ENCODE results near the gene OSBPL5. TPM values are rescaled to one million over a fixed set of nuclear protein-coding genes. Genes with fewer than 3 reads are reported as not detected.
"Not testable (repeated sequence)": the region's sequence is repeated elsewhere in the genome, so short reads cannot be mapped to it uniquely, and the experiment has no call there.

Gene OSBPL5
- total RNA-seq, 3 donors from 2014 or later (not counting 1 experiment from before 2014, with no cell fraction given): 375 to 522 (median 377) TPM

DNA sequence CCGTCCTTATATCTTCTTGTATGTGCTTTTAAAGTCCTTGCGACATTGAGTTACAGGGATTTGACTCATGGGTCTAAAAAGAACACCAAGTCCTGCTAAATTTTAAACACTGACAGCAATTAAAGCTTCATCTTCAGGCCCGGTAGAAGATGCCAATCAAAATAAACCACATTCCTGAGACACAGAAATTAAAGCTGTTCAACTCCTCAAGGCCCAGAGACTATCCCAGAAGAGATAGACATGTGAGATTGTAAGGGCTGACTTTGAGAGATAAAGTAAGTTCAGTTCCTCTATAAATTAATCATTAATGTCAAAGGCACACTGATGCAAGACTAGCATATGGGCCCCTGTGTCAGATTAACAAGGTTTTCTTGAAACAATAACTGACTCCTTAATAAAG lies 49.8 kb downstream of the OSBPL5 start:
- TF ChIP-seq, protein P1, sequence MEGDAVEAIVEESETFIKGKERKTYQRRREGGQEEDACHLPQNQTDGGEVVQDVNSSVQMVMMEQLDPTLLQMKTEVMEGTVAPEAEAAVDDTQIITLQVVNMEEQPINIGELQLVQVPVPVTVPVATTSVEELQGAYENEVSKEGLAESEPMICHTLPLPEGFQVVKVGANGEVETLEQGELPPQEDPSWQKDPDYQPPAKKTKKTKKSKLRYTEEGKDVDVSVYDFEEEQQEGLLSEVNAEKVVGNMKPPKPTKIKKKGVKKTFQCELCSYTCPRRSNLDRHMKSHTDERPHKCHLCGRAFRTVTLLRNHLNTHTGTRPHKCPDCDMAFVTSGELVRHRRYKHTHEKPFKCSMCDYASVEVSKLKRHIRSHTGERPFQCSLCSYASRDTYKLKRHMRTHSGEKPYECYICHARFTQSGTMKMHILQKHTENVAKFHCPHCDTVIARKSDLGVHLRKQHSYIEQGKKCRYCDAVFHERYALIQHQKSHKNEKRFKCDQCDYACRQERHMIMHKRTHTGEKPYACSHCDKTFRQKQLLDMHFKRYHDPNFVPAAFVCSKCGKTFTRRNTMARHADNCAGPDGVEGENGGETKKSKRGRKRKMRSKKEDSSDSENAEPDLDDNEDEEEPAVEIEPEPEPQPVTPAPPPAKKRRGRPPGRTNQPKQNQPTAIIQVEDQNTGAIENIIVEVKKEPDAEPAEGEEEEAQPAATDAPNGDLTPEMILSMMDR (IDR thresholded peaks at IDR 0.05): no peak
- DNase-seq (no peak), ATAC-seq (no peak)
- Histone ChIP-seq H3K36me3 (ENCODE audit: control insufficient read depth, insufficient read depth, low read length) (peaks cover 49% of the 10 kb centered on the region), H3K9me3 (ENCODE audit: control insufficient read depth, insufficient read depth, low read length) (no peaks in the 10 kb centered on the region), H3K27ac (ENCODE audit: low read length) (no peak overlapping the region), H3K4me1 (ENCODE audit: control insufficient read depth, insufficient read depth, low read length) (peaks cover 19% of the 10 kb centered on the region), H3K27me3 (ENCODE audit: control insufficient read depth, insufficient read depth, low read length) (no peaks in the 10 kb centered on the region), H3K4me3 (ENCODE audit: low read length) (no peak overlapping the region)
- no peaks in the 10 kb centered on the region for H3K27me3 Mint-ChIP-seq (ENCODE audit: low read depth in 2 of 2)
- peaks cover 0 to 3% of the 10 kb centered on the region in 2 donors for H3K9me3 Mint-ChIP-seq
- H3K27ac Mint-ChIP-seq: peak overlapping the region; percentile 36 to 73
- peaks cover 38% of the 10 kb centered on the region for H3K36me3 Mint-ChIP-seq
- intact Hi-C loops (cut with micrococcal nuclease): no loop called here
- WGBS (ENCODE audit: insufficient coverage): 72% methylated on average over 3 of the region's 3 CpGs
- no peak overlapping the region for H3K4me3 Mint-ChIP-seq
- H3K4me1 Mint-ChIP-seq: peaks cover 35 to 42% of the 10 kb centered on the region in 2 donors

DNA sequence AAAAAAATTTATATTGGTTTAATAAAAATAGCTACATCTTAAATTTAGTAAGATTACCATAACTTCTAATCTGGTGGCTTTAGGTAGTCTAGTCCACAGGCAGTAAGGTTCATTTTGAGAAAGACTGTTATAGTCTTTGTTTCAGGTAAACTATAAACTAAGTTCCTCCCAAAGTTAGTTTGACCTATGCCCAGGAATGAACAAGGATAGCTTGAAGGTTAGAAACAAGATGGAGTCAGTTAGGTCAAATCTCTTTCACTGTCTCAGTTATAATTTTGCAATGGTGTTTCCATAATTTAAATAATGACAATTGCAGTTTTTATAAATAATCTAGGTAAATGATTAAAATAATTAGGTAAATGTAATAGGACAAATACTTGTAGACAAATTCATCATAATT lies 51.4 kb downstream of the OSBPL5 start:
- H3K27me3 ChIP-seq (ENCODE audit: control insufficient read depth, insufficient read depth, low read length); H3K27me3 Mint-ChIP-seq (ENCODE audit: low read depth in 2 of 2); ATAC-seq; H3K4me3 ChIP-seq (ENCODE audit: low read length); H3K4me3 Mint-ChIP-seq; H3K9me3 ChIP-seq (ENCODE audit: control insufficient read depth, insufficient read depth, low read length); DNase-seq; H3K9me3 Mint-ChIP-seq; H3K27ac ChIP-seq (ENCODE audit: low read length): not testable (repeated sequence)
- Mint-ChIP-seq H3K4me1 (peaks cover 44 to 52% of the 10 kb centered on the region in 2 donors), H3K27ac (peak overlapping the region; percentile 7 to 39), H3K36me3 (peaks cover 38% of the 10 kb centered on the region)
- intact Hi-C loops (cut with micrococcal nuclease): loop anchor here (5.0 kb wide), 1 partner anchor 44 kb away; no protein-coding TSS in a partner anchor
- Histone ChIP-seq H3K36me3 (ENCODE audit: control insufficient read depth, insufficient read depth, low read length) (peaks cover 37% of the 10 kb centered on the region), H3K4me1 (ENCODE audit: control insufficient read depth, insufficient read depth, low read length) (peaks cover 29% of the 10 kb centered on the region)

DNA sequence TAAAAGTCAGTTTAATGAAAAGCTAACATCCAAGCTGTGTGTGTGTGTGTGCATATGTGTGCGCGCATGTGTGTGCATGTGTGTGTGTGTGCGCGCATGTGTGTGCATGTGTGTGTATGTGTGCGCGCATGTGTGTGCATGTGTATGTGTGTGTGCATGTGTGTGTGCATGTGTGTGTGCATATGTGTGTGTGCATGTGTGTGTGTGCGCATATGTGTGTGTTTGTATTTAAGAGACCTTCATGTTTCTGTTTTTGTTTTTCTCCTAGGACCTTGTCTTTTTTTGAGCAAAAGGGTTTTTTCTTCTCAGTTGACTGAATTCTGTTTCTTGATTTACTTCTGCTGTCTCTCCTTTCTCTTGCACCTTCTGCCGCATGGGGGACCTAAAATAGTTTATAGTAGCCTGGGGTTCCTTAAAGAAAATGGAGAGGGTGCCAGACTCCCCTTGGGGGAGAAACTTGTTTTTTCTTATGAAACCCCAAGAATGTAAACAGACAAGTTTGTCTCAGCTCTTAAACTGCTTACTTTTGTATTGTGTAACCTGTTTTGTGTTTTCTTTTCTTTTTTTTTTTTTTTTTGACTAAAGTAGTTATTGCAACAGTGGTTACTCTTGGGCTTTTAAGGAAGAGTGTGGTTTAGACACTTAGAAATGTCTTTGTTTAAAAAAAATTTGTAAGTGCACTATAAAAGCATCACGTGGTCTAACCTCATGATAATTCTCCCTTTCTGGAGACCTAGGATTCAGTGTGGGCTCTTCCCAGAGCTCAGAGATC lies 53.0 kb downstream of the OSBPL5 start:
- peaks cover 29% of the 10 kb centered on the region for H3K4me1 ChIP-seq (ENCODE audit: control insufficient read depth, insufficient read depth, low read length)
- peak overlapping the region; percentile 79 to 92 for H3K27ac Mint-ChIP-seq
- no peak overlapping the region for H3K4me3 ChIP-seq (ENCODE audit: low read length)
- DNase-seq (peak in 1 of 2 donors; percentile 28), ATAC-seq (peak; percentile 59 to 69 (median 65))
- H3K36me3 ChIP-seq (ENCODE audit: control insufficient read depth, insufficient read depth, low read length): peaks cover 39% of the 10 kb centered on the region
- 65% methylated on average over 6 of the region's 9 CpGs for WGBS (ENCODE audit: insufficient coverage)
- no peaks in the 10 kb centered on the region for H3K9me3 ChIP-seq (ENCODE audit: control insufficient read depth, insufficient read depth, low read length)
- TF ChIP-seq, protein P1 (IDR thresholded peaks at IDR 0.05): no peak
- peak overlapping the region; percentile 50 for H3K27ac ChIP-seq (ENCODE audit: low read length)
- peak overlapping the region; percentile 89 for H3K4me3 Mint-ChIP-seq
- H3K36me3 Mint-ChIP-seq: peaks cover 29% of the 10 kb centered on the region
- H3K27me3 ChIP-seq (ENCODE audit: control insufficient read depth, insufficient read depth, low read length): no peaks in the 10 kb centered on the region
- peaks cover 42 to 50% of the 10 kb centered on the region in 2 donors for H3K4me1 Mint-ChIP-seq
- no peaks in the 10 kb centered on the region for H3K27me3 Mint-ChIP-seq (ENCODE audit: low read depth in 2 of 2)
- peaks cover 0 to 3% of the 10 kb centered on the region in 2 donors for H3K9me3 Mint-ChIP-seq
- intact Hi-C loops (cut with micrococcal nuclease): loop anchor here (5.0 kb wide), 1 partner anchor 45 kb away; no protein-coding TSS in a partner anchor

DNA sequence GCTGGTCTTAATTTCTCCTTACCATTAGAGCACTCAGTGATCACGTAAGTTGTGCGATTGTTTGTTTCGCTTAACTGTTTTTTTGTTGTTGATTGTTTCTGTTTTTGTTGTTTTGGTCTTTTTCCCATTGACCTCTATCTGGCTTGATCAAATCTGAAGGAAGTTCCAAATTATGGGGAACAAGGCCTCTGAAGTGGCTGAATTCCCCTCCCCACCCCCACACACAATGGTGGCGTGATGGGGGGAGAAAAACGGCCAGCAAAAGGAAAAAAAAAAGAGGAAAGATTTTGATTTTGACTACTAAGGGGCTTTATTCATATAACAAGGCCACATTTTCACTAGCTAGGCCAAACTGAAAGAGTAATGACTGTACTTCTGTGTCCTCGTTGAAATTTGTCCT lies 53.6 kb downstream of the OSBPL5 start:
- 45% methylated on average over 2 of the region's 6 CpGs for WGBS (ENCODE audit: insufficient coverage)
- Mint-ChIP-seq H3K9me3 (peaks cover 0 to 3% of the 10 kb centered on the region in 2 donors), H3K4me1 (peaks cover 42 to 54% of the 10 kb centered on the region in 2 donors), H3K27ac (peak overlapping the region; percentile 79 to 92), H3K36me3 (peaks cover 29% of the 10 kb centered on the region), H3K4me3 (peak overlapping the region; percentile 89), H3K27me3 (ENCODE audit: low read depth in 2 of 2) (no peaks in the 10 kb centered on the region)
- DNase-seq: no peak
- ATAC-seq: no peak
- TF ChIP-seq, protein P1 (IDR thresholded peaks at IDR 0.05): no peak
- no peak overlapping the region for H3K4me3 ChIP-seq (ENCODE audit: low read length)
- H3K27ac ChIP-seq (ENCODE audit: low read length): no peak overlapping the region
- no peaks in the 10 kb centered on the region for H3K27me3 ChIP-seq (ENCODE audit: control insufficient read depth, insufficient read depth, low read length)
- H3K9me3 ChIP-seq (ENCODE audit: control insufficient read depth, insufficient read depth, low read length): no peaks in the 10 kb centered on the region
- intact Hi-C loops (cut with micrococcal nuclease): loop anchor here (5.0 kb wide), 1 partner anchor 46 kb away; no protein-coding TSS in a partner anchor
- peaks cover 45% of the 10 kb centered on the region for H3K36me3 ChIP-seq (ENCODE audit: control insufficient read depth, insufficient read depth, low read length)
- H3K4me1 ChIP-seq (ENCODE audit: control insufficient read depth, insufficient read depth, low read length): peaks cover 29% of the 10 kb centered on the region
